ENCODE data around the gene PPP2R5E. TPM values are rescaled to one million over a fixed set of nuclear protein-coding genes. Genes with fewer than 3 reads are reported as not detected.
A peak's percentile ranks its signal among the peaks of the same experiment; 100 is the strongest.

Gene PPP2R5E
- total and polyA plus RNA-seq, 11 donors, result 6.2 to 44.2 (median 31.3) TPM

GRCh38 chr14:63472986-63473788 lies 70.0 kb downstream of the PPP2R5E start:
- H3K27ac ChIP-seq, result peak overlapping the region in 1 of 12 donors; percentile 47
- WGBS, 4 donors, result 69 to 79% (median 77%) methylated on average over 7 of the region's 7 CpGs

GRCh38 chr14:63470962-63471793 lies 72.0 kb downstream of the PPP2R5E start:
- Histone ChIP-seq H3K36me3 (no peaks in the 10 kb centered on the region), H3K4me1 (peaks cover 0 to 65% (median 27%) of the 10 kb centered on the region in 12 donors), H3K9me3 (no peaks in the 10 kb centered on the region), H3K4me3 (no peak overlapping the region), H3K27ac (peak overlapping the region in 1 of 12 donors; percentile 43), H3K27me3 (no peaks in the 10 kb centered on the region)
- intact Hi-C loops (cut with DNase I), result no loop called here
- DNase-seq (no peak), ATAC-seq (peak in 2 of 4 donors; percentile 24 to 67)
- 66 to 77% (median 73%) methylated on average over 3 of the region's 3 CpGs for WGBS, 4 donors
- TF ChIP-seq POLR2A (IDR thresholded peaks at IDR 0.05), result no peak
- no peak for TF ChIP-seq CTCF (IDR thresholded peaks at IDR 0.05)

More at GRCh38 chr14:63472986-63473788, 70.0 kb downstream of the PPP2R5E start:
- H3K36me3 ChIP-seq, result no peaks in the 10 kb centered on the region
- DNase-seq (no peak), ATAC-seq (peak in 1 of 4 donors; percentile 14)
- TF ChIP-seq POLR2A (IDR thresholded peaks at IDR 0.05) (no peak), CTCF (IDR thresholded peaks at IDR 0.05) (no peak)
- H3K4me3 ChIP-seq, result no peak overlapping the region
- no peaks in the 10 kb centered on the region for H3K9me3 ChIP-seq
- H3K4me1 ChIP-seq, result peaks cover 0 to 73% (median 26%) of the 10 kb centered on the region in 12 donors
- no peaks in the 10 kb centered on the region for H3K27me3 ChIP-seq
- intact Hi-C loops (cut with DNase I), result no loop called here

GRCh38 chr14:63468294-63468693 lies 74.9 kb downstream of the PPP2R5E start:
- no peak for DNase-seq
- 56 to 76% (median 64%) methylated on average over 1 of the region's 1 CpG for whole genome bisulfite sequencing, 4 donors
- no peak for ATAC-seq
- Histone ChIP-seq H3K4me1 (peaks cover 0 to 53% (median 24%) of the 10 kb centered on the region in 12 donors), H3K36me3 (no peaks in the 10 kb centered on the region), H3K9me3 (no peaks in the 10 kb centered on the region), H3K4me3 (no peak overlapping the region), H3K27ac (no peak overlapping the region), H3K27me3 (no peaks in the 10 kb centered on the region)
- intact Hi-C loops (cut with DNase I), result no loop called here
- TF ChIP-seq CTCF (IDR thresholded peaks at IDR 0.05) (no peak), POLR2A (IDR thresholded peaks at IDR 0.05) (no peak)
